Adrenal gland (tissue), 5 donors: ENCODE results near the gene KLHL29.

Experiments
- CTCF ChIP-seq, 6 experiments: fragments of 450-650 bp in 4 of 6; fragments of 200-600 bp in 2 of 6; sonication (generic) in 1 of 6; IDR thresholded peaks; 1 replicate in 5 of 6; 2 replicates in 1 of 6; pipeline versions ENCODE4 v1.5.1 to v1.8.0; 2016 to 2021; ENCODE audit warnings: antibody characterized with exemption in 6 of 6, mild to moderate bottlenecking in 2 of 6, moderate library complexity in 1 of 6
- POLR2A ChIP-seq, 2 donors: fragments of 450-650 bp; IDR thresholded peaks; one replicate each; pipeline ENCODE4 v1.6.1; 2017; ENCODE audit warnings: antibody characterized with exemption in 2 of 2, mild to moderate bottlenecking in 2 of 2, moderate library complexity in 1 of 2
- donor health status: DM: no; HTN: no; CAD: no.

GRCh38 chr2:23530909-23531276 lies 145.9 kb downstream of the KLHL29 start:
- no peak for TF ChIP-seq CTCF (IDR thresholded peaks at IDR 0.05)
- TF ChIP-seq POLR2A (IDR thresholded peaks at IDR 0.05): no peak
